Measurements from ENCODE around the gene P4HB.

The P4HB gene

GRCh38 chr17:81831563-81831956, 28.8 kb downstream of the P4HB start:
- DNase-seq (ENCODE audit: low spot score) = peak; percentile 19

DNA sequence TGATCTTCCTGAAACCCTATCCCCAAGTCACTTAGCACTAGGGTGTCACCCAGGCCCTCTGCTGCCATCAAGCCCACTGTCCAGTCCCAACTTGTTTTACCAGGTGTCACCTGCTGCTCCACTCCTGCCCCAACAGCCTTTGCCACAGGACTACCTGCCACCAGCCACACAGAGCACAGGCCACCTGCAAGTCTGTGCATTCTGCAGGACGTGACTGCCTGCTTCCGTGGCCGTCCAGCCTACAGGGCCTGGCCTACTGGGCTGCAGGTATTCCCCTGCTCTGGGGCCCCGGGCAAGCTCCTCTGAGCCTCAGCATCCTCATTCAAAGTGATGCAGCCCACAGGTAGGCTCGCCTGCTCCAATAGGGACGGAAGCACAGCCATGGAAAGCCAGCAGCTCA, 30.5 kb downstream of the P4HB start:
- no peak for DNase-seq (ENCODE audit: low spot score)

- no peak for DNase-seq (ENCODE audit: low spot score)
Observed at GRCh38 chr17:81828656-81829055, 31.7 kb downstream of the P4HB start.

- no peak for DNase-seq (ENCODE audit: low spot score)
Observed at GRCh38 chr17:81825841-81826466, 34.4 kb downstream of the P4HB start.

DNA sequence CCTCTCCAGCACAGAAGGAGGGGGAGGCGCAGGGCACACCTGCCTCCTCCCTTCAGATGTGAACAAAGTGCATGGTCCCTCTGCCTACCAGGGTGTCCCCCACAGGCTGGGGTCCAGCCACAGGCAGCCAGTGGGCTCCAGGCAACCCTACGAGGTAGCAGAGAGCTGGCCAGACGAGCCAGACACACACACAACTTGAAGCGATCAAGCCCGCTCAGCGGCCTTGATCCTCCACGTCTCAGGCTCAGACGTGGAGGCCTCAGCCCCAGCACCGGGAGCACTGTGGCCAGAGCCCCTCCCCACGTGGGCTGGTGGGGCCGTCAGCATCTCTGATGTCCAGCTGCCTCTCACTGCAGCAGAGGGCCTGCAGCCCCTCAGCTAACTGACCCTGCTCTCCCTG, 35.7 kb downstream of the P4HB start:
- DNase-seq (ENCODE audit: low spot score) = no peak

DNA sequence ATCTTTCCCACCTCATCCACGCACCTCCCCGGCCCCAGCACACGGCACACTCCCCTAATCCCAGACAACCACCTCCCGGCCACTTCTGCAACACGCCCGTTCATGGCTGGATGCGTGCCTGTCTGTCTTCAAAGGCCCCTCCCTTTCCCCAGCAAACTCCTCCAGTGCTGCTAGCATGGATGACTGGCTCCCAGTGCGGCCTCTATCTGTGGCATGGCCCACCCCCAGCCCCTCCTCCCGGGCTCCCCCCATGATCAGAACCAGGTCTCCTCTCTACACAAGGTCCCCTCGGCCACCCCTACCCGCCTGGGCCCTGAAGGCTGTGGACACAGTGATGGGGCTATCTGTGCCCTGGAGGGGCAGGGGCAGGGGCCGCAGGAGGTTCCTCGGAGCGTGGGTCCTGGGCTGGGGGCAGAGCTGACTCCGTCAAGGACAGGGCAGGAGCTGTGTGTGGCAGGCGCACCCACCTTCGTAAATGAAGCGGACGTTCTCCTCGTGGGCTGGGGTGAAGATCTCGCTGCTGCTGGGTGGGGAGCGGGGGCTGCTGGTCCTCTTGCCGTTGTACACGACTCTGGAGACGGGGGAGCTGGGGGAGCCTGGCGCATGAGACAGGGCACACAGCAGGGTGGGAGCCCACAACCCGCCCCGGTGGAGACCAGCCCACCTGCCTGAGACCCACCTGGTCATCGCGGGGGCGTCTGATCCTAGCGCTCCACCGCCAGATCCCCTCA, 36.4 kb downstream of the P4HB start:
- no peak for DNase-seq (ENCODE audit: low spot score)

DNA sequence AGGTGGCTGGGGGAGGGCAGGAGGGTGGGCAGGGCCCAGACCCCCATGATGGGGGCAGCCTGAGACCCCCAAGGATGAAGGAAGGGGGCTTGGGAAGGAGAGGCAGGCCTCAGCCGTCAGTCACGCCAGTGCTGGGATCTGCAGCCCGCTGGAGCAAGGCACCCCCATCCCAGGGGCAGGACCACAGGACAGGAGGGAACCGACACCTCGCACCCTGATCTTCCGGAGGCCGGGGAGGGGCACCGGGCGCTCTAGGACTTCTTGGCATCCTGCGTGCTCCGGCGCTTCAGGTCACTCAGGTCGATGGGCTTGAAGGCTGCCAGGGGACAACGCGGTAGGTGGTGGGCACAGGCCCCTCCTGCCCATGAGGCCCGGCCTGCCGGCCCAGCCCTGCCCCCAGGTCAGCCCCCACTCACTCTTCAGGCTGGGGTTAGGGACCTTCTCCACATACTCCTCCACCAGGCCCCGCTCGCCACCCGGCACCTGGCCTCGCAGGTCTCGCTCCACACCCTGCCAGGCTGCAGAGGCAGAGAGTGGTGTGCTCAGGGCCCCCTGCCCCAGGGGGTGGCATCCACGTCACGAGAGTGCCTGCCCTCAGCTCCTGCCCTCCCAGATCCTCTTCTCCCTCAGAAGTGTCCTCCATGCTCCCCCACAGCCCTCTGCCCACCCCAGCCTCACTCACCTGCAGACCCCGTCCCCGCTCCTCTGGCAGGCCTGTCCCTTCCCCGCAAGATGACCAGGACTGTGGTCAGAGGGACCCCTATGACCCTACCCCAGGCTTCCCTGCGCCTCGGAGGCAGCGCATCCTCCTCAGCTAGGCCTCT, 37.1 kb downstream of the P4HB start:
- DNase-seq (ENCODE audit: low spot score) = no peak

DNA sequence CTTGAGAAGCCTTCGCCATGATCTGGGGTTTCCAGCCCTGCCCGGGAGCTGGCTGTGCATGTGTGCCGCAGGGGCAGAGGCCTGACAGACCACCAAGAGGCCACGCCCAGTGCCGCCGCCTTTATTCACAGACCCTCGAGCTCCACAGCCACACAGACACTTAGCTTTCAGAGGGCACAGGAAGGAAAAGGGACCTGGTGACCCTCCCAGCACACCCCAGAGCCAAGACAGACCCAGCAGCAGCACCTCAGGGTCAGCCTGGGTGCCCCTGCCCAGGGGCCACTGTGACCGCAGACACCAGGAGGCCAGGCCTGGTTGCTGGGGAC, 38.1 kb downstream of the P4HB start:
- no peak for DNase-seq (ENCODE audit: low spot score)

DNA sequence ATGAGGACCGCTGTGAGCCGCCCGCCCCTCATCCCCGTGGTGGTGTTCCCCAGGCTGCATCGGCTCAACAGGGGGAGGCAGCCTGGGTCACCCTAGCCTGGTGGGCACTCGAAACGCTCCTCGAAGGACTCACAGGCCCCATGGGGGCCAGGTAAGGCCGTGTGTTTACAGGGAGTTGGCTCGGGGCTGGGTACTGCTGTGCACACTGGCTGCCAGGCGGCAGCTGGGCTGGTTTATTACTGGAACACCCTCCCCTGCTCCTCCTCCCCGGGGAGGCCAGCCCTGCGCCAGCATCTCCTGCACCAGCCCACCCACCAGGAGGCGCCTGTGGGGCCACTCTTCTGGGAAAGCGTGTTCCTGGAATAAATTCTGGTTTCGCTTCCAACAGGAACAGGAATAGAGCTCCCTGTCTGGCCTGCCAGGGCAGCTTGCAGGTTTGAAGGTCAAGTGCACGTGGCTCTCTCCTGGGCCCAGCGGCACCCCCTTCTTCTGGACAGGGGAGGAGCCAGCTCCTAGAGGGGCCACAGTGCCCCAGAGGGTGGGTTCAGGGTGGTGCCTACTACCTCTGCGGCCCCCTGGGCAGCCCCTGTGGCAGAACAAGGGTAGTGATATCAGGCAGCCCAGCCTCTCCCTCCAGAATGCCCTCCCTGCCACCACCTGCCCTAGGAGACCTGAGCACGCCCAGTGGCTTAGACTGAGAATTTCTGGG, 38.6 kb downstream of the P4HB start:
- DNase-seq (ENCODE audit: low spot score) = peak; percentile 44

DNA sequence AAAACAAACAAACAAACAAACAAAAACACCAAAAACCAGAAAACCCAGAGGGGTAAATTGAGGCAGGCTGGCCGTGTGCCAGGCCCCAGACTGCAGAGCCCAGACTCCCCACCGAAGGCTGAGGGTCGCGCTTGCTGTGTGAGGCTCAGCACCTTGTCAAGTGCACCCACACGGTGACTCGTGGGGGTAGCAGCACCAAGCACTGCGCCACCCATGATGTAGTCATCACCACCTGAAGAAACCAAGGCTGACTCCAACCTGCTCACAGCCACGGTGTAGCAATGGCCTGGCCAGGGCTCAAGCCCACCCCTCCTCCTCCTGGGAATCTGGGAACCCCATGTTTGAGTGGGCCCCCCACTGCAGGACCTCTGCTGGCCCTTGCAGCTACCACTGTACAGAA, 39.2 kb downstream of the P4HB start:
- no peak for DNase-seq (ENCODE audit: low spot score)

GRCh38 chr17:81819708-81820107, 40.6 kb downstream of the P4HB start:
- DNase-seq (ENCODE audit: low spot score) = no peak

DNA sequence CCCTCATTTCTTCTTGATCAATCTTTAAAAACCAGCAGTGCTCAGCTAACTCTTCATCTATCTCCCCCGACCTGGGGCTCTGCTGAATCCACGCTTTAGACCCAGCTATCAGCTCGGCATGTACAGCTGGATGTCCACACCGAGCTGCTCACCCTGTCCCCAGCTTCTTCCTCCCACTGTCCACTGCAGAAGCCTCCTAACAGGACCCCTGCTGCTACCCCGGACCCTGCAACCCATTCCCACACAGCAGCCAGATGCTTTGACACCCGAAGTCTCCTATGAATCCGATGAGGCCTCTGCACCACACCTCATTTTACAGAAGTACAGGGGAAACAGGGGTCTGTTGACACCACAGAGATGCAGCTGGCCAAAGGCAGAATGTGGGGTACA, 42.6 kb downstream of the P4HB start:
- no peak for DNase-seq (ENCODE audit: low spot score)

- DNase-seq (ENCODE audit: low spot score) = no peak
Observed at GRCh38 chr17:81815646-81815986, 44.7 kb downstream of the P4HB start.

DNA sequence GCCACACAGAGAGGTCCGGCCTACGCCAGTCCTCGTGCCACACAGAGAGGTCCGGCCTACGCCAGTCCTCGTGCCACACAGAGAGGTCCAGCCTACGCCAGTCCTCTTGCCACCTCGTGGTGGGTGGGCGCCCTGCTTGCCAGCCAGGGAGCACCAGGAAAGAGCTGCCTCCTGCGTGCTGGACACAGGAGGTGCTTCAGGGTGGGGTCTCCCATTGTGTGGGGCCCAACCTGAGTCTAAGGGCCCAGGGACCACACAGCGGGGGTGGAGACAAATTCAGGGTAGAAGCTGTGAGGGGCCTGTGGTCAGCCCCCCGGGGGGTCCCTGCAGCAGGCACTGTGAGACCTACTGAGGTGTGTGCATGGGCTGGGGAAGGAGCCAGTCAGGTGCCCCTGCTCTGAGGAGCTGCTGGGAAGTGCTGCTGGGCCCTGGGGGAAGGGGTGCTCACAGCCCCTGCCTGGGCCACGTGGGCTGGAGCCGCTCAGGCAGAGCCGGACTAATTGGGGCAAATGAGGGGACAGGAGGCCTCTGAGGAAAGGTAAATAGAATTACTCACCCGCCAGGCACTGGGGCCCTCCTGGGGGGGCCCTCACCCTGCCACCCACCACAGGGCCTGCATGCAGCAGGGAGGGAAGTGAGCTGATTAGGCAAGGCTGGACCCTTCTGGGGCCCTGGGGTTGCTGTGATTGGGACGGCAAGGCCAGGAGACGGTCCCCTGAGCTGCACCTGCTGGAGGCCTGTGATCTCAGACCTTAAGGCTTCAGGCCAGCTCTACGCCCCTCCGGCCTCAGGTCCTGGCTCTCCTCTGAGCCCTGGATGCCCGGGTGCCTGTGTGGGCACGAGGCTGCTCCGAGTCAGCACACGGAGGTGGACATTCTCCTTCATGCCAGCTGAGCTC, 45.3 kb downstream of the P4HB start:
- DNase-seq (ENCODE audit: low spot score) = no peak

GRCh38 chr17:81813861-81814683, 46.3 kb downstream of the P4HB start:
- DNase-seq (ENCODE audit: low spot score) = no peak

- DNase-seq (ENCODE audit: low spot score) = no peak
Observed at GRCh38 chr17:81813371-81813684, 47.0 kb downstream of the P4HB start.

DNA sequence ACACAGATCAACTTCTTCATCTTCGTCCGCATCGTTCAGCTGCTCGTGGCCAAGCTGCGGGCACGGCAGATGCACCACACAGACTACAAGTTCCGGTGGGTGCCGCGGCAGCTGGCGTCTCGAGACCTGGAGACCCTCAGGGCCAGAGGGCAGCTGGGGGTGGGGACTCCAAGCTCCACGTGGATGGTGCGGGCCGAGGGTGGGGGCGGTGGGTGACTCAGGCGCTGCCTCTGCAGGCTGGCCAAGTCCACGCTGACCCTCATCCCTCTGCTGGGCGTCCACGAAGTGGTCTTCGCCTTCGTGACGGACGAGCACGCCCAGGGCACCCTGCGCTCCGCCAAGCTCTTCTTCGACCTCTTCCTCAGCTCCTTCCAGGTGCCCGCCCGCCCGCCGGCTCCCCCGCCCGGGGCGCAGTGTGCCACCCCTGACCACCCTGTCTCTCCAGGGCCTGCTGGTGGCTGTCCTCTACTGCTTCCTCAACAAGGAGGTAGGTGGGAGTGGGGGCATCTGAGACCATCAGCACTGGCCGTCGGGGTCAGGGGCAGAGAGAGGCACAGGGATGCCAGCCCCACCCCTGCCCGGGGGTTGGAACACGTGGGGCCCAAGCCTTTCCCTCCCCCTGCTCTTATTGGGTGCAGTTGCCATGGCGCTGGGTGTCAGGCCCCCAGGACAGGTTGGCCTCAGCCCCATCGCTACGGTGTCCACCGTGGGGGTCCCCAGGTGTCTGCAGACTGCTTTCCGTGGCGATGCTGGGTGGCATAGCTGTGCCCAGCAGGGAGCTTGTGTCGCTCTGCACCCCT, 47.6 kb downstream of the P4HB start:
- DNase-seq (ENCODE audit: low spot score) = no peak

DNA sequence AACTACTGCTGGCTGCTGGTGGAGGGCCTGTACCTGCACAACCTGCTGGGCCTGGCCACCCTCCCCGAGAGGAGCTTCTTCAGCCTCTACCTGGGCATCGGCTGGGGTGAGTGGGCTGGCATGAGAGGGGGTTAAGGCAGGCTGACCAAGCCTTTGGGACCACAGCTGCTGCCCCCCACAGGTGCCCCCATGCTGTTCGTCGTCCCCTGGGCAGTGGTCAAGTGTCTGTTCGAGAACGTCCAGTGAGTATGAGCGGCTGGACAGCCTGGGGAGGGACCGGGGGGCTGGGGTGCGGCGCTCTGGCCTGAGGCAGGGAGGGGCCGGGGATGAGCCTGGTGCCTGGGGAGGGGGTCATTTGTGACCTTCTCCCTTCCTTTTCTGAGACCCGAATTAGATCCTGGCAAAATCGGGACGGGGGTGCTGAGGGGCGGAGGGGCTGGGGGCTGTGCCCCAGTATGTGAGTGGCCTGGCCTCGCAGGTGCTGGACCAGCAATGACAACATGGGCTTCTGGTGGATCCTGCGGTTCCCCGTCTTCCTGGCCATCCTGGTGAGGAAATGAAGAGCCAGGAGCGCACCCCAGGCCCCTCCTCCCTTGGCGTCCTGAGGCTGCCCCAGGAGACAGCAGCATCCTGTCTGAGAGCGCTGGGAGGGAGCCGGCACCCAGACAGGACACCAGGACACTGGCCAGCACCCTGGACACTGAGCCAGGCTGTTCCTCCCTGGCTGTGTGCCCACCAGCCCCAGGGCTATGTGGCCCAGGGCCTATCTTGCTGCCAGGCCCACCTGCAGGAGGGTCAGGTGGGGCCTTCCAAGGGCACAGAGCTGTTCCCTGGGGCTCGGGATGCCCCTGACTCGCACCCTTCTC, 48.4 kb downstream of the P4HB start:
- DNase-seq (ENCODE audit: low spot score) = no peak

Measured in hematopoietic multipotent progenitor cell treated with erythropoietin and hydrocortisone succinate and interleukin-3 and kit ligand, for 17 days (in vitro differentiated cells).